Mesenteric fat pad (tissue), 1 donor: ENCODE data around the gene HSD11B2. TPM values are rescaled to one million over a fixed set of nuclear protein-coding genes. Genes with fewer than 3 reads are reported as not detected.
"Not testable (repeated sequence)": the region's sequence is repeated elsewhere in the genome, so short reads cannot be mapped to it uniquely, and the experiment has no call there.

Source experiments
- DNase-seq: peaks from one replicate; pipeline ENCODE4 v3.0.0-alpha.2; 2020; ENCODE audit warnings: low spot score
- total RNA-seq: library from RNA; stranded (reverse); fragmentation: NEBNext Ultra II Directional; extraction: Animal tissue kit (Norgen Biotek cat#: 25700); gene quantifications from one replicate; pipeline ENCODE4 v1.2.1, GENCODE V29; 2021
- donor health status: DM: yes; HTN: yes; CAD: no.

The HSD11B2 gene
- total RNA-seq, 1 donor from 2014 or later = 0.71 TPM

DNA sequence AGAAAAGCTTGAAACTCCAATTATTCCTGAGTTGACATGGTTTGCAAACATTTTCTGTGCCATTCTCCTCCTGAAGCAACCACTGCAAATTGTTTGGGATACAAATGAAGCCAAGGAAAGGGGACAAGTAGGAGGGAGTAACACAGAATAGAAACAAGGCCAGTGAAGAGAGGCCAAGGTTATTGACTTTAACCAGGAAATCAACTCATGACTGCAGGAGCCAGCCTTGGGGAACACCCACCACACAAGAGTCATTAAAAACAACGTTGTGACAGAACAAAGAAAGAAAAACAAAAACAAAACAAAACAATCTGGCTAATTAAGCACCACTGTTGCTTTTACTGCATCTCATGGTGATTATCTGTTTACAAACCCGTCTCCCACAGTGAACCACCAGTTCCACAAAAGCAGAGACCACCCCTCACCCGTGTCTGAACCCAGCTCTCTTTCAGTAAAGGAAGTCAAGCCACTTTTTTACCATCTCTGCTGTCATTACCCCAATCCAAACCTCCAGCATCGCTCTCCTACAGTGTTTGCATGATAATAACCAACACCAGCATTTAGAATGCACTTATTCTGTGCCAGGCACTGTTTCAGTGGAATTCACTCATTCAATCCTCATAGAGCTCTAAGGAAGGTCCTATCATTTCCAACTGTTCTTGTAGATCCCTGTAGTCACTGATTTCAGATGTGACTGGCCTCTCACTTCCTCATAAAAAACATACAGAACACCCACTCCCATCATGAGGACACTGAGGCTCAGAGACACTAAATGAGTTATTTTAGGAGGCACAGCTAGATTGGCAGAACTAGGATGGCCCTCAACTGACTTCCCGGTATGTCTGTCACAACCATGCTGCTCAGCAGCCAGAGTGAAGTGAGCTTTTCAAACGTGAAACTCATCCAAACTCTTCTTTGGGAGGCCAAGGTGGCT lies 16.7 kb upstream of the HSD11B2 start:
- no peak for DNase-seq

DNA sequence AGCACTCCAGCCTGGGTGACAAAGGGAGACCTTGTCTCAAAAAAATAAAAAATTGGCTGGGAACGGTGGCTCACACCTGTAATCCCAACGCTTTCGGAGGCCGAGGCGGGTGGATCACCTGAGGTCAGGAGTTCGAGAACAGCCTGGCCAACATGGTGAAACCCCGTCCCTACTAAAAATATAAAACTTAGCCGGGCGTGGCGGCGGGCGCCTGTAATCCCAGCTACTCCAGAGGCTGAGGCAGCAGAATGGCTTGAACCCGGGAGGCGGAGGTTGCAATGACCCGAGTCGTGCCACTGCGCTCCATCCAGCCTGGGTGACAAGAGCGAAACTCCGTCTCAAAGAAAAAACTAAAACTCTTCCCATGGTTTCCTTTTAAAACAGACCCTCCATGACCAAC lies 15.5 kb upstream of the HSD11B2 start:
- DNase-seq = not testable (repeated sequence)

DNA sequence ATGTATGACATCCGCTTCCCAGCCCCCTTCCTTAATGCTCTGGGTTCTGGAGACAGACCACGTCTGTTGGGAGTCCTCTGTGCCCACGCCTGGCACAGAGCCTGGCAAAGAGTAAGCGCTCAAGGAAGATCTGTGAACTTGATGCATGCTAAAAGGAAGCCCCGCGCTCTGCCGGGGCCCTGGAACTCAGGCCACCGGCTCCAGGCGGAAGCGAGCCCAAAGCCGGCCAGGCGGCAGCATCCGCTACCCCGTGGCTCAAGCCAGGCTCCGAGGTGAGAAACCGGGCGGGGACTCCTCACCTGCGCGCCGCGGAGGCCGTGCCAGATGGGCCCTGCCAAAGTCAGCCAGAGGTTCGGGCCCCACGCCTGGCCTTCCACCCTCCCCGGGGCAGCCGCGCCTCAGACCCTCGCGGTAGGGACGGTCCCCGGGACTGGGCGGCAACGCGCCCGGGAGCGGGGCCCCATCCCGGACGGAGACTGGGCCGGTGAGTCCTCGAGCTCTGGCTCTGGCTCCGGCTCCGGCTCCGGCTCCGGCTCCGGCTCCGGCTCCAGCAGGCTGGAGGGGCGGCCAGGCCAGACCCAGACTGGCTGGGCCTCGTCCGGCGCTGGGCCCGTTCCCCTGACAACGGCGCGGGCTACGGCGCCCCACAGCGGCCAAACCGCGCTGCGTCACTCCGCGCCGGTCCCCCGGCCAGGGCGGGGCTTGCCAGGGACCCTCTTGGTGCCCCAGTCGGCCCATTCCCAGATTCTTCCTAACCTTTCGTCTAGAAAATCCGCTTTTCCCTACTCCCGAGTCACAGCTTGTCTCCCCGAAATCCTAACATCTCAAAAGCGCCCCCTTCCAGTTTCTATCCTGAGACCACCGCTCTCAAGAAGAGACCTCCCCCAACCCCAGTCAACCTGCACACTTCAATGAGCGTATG lies 14.8 kb upstream of the HSD11B2 start, which contains the start of gene ZDHHC1:
TSS of gene ZDHHC1 (minus strand) at position 606 of the 922 bp plus-strand sequence. CDS start 8,702 bp downstream, outside the sequence.
- DNase-seq = no peak

GRCh38 chr16:67417333-67418061 lies 13.4 kb upstream of the HSD11B2 start:
- no peak for DNase-seq

DNA sequence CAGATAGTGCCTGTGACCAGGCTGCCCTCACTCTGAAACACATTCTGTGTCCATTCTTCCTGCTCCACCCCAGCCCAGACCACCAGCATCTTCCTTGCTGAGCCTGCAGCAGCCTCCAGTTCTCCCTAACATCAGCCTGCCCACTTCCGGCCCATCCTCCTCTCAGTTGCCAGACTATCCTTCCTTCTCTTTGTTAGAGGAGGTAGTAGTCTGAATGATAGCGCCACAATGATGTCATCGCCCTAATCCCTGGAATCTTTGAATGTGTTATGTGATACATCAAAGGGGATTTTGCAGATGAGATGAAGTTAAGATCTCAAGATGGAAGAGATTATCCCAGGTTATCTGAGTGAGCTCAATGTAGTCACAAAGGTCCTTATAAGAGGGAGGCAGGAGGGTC lies 11.4 kb upstream of the HSD11B2 start:
- DNase-seq = no peak

DNA sequence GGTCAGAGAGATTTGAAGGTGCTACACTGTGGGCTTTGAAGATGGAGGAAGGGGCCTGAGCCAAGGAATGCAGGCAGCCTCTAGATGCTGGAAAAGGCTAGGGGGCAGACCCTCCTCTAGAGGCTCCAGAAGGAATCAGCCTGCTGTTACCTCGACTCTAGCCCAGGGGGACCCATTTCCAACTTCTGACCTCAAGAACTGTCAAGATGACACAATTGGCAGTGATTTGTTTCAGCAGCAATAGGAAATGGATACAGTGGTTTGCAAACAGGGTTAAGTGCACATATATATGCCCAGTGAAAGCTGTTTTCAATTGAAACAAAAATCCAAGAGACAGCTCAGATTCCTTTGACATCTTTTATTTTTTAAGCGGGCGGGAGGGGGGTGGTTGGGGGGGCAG lies 11.0 kb upstream of the HSD11B2 start:
- no peak for DNase-seq

- no peak for DNase-seq
These were observed 9.9 kb upstream of the HSD11B2 start for GRCh38 chr16:67421030-67421429.

GRCh38 chr16:67423015-67423414 lies 7.9 kb upstream of the HSD11B2 start:
- DNase-seq = no peak

DNA sequence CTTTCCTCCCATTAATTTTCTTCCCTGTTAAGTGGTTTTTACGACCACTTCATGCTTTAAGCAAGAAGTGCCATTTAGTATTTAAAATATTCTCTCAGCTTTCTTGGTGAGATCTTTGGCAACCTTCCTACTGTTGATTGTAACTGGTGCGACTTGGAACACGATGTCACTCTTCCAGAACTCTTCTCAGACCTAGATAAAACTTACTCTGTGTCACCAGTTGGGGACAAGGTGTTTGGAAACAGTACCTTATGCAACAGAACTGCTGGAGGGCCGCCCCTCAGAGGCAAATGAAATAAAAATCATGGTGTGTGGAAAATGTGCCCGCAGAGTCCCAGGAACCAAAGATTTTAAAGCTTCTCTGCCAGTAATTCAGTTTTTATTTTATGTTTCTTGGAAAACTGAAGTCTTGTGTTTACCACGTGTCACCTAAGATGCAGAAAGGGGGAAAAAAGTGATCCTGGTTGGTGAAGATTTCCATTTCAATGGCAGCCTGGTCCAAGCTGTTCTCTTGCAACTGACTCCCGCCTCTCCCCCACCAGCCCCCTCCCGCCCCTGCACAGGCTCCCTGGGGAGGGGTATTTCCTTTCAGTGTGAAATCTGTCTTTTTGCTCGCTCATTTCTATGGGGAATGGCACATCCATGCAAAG lies 7.2 kb upstream of the HSD11B2 start:
- no peak for DNase-seq

- no peak for DNase-seq
These were observed 6.7 kb upstream of the HSD11B2 start for GRCh38 chr16:67424261-67424615.

GRCh38 chr16:67425061-67425460 lies 5.9 kb upstream of the HSD11B2 start:
- DNase-seq = no peak

DNA sequence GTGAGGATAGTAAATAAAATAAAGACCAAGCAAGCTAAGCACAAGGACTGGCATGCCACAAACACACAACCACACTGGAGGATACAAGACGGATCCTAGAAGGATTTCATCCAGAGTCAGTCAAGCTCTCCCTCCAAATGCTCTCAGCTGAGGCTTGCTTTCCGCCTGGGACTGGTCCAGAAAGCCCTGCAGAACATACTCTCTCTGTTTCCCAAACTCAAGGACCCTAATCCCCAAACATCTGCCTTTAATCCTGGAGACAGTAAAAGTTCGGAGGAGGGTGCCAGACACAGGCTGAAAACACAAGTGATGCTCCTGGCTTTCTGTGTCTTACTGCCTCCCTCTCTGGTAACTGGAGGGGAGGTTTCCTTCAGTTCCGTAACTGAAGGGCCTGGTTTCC lies 5.3 kb upstream of the HSD11B2 start:
- DNase-seq = no peak

- no peak for DNase-seq
These were observed 4.9 kb upstream of the HSD11B2 start for GRCh38 chr16:67426022-67426421.

GRCh38 chr16:67426950-67427349 lies 4.0 kb upstream of the HSD11B2 start:
- no peak for DNase-seq

- DNase-seq = no peak
These were observed 2.7 kb upstream of the HSD11B2 start for GRCh38 chr16:67428146-67428731.

- DNase-seq = no peak
These were observed 1.7 kb upstream of the HSD11B2 start for GRCh38 chr16:67429053-67429798.

DNA sequence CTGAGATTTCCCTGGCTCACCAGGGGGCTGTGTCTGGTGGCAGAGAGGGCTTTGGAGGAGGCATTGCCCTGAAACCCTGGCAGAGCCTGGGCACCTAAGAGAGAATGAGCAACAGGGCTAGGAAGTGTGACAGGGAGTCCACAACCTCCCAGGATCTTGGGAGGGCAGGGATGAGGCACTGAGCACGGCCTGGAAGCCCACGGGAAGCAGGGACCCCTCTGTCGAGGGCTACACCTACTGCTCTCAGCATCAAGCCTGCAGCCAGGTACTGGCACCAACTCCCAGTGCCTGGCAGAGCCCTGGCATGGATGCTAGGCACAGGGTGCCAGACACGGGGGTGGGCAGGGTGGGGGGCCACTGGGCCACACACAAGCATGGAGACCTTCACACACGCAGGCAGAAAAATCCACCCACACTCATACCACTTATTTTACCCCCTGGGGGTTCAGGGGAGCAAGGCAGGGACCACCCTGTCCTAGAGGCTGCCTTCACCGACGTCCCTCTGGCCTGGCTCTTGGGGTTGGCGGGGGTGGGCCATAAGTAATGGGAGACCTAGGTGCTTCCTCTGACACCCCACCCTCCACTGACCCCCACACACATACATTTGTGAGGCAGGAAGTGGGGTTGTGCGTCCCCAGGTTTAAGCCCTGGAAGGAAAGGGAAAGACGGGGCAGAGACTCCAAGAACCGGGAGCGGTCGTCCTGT lies 970 bp upstream of the HSD11B2 start:
- no peak for DNase-seq

DNA sequence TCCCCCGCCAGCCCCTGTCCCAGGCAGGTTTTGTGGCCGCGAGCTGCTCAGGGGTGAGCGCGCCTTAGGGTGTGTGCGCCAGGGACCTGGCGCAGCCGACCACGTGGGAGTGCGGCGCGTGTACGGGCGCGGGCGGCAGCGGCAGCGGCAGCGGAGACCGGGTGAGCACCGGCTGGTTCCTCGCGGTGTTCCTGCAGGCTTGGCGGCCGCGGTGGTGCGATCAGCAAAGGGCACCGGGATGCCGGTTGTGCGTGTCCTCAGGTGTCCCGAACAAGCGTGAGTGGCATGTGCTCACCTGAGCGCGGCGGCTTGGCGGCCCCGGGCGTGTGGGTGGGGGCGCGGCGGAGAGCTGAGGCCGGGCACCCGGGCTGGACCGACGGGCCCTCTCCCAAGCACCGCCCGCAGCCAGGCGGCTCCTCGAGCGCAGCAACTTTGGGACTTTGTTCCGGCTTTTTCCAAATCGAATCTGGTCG lies 381 bp upstream of the HSD11B2 start:
- no peak for DNase-seq
